ENCODE data around the gene CRIM1.

Gene CRIM1

DNA sequence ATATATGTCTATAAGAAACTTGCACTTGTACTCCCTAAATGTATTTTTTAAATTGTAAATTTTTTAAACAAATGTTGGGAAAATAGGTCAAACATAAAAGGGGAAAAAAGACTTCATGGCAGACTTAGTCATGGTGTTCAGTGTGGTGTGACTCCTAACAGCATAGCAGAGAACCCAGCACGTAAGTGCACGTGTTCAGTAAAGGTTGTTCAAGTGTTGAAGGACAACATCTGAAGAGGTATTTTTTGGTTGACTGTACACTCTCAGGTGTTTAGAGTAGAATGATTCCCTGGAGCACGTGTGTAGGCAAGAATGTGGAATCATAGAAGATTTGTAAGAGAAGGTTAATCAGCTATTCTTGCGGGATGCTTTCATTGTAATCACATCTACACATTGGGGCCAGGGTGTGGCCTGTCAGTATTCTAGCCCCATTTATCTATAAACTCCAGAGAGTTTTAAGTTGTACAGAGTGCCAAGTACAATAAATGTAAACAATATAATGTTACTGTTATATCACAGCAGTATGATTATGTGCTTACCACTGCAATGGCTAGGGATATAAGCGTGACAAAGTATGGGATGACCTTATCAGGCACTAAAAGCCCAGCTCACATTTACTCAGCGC lies 106.8 kb downstream of the CRIM1 start:
- no peak for DNase-seq

DNA sequence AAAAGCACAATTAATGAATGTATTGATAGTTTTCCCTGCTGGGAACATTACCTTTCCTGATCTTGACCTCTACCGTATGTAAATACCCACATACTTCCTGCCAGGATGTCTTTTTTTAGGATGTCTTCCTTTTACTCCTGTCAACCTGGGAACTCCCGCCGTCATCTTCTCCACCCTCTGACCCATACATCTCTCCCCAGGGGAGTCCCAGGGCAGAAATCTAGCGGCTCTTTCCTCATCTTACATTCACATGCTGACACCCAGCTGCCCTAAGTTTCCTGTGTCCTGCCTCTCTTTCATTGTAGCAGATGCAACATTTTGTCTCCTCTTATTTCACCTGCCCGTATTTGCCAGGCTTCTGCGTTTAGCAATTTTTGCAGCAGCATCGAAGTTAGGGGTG lies 107.8 kb downstream of the CRIM1 start:
- DNase-seq: no peak

DNA sequence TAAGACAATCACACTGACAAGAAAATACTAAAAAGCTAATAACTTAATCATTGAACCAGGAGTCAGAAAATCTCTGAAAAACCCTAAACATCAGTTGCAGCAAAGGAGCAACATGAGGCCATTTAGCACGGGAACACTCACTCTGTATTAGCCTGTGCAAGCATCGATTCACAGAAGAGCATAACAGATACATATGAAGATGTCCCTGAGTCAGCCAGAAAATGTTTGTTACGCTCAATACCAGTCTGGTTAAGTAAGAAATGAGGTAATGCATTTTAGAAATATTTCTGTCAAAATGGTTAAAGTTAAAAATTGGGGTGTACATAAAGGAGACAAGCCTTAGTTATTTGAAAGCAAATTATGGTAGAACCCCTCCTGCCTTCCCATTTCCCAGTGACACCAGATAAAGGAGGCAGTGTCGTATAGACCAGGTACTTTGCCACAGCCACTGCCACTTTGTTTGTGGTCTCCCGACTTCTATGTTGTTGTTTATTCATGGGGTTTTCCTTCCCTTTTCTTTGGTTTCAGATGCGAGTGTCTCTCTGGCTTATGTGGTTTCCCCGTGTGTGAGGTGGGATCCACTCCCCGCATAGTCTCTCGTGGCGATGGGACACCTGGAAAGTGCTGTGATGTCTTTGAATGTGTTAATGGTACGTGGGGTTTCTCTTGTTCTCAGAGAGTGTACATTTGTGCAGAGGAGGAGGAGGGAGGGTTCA lies 108.6 kb downstream of the CRIM1 start:
- no peak for DNase-seq

DNA sequence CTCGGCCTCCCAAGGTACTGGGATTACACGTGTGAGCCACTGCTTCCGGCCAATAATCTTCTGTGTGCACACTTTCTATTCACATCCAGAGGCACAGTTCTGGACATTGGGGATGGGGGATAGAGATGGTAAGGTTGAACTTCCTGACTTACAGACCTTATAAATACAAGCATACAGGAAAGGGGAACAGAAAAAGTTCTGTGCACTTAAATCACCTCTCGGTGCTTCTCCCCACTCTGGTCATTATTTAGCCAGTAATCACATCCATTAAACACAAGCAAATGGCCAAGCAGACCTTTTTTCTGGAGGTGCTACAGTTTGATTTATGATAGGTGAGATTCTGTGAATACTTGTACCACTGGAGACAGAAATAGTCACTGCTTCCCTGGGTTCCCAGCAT lies 110.6 kb downstream of the CRIM1 start:
- DNase-seq: no peak

DNA sequence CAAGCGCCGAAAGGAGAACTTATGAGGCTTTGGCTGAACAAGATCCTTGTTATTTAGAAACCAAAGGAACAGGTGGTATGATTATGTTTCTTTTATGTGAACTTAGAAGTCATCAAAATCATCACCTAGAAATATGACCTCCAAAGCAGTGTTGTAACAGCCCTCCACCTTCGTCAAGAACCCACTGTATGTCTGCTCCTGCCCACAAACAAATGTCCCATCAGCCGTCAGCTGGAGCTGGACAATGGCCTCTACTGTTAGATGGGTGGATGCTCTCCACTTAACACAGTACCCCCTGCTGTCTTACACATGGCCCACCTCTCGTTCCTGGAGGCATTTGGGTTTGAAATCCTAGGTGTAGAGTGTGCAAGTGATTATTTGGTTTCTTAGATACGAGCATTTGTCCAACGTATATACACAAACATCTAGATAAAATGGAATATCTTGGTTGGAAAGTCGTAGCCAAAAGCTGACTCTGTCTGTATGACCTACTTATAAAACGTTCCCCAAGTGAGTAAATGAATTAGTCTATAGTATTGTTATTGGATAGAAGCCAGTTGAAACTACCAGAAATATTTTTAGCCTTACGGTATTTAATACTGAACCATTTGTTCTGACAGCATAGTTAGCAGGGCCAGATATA lies 113.0 kb downstream of the CRIM1 start:
- no peak for DNase-seq

DNA sequence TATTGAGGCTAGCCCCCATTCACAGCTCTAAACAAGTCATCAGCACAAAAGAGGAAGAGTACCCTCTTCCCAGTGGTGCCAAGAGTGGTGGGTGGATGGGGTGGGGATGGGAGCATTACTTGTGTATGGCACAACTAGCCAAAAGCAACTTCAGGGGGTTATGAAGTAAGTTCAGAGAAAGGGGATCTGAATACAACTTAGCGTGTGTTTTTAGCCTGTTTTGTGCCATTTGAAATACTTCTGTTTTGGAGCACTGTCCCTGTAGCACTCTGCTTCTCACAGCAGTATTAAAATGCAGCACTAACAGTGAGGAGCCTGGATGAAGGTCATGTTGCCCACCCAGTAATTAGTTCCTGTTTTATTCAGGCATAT lies 113.5 kb downstream of the CRIM1 start:
- DNase-seq: no peak

DNA sequence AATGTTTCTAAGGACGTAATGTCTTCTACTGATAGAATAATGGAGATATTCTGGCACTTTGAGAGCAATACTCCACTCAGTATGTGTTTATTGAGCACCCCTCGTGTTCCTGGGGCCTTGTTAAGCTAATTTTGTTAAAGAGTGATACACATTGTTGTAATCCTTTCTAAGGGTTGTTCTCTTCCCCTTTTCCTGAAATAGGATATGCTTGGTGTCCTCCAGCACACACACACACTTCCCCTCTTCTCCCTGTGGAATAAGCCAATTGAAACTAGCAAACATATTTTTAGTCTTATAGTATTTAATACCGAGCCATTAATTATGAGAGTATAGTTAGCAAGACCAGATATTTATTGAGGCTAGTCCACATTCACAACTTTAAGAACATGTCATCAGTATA lies 114.1 kb downstream of the CRIM1 start:
- DNase-seq: no peak

DNA sequence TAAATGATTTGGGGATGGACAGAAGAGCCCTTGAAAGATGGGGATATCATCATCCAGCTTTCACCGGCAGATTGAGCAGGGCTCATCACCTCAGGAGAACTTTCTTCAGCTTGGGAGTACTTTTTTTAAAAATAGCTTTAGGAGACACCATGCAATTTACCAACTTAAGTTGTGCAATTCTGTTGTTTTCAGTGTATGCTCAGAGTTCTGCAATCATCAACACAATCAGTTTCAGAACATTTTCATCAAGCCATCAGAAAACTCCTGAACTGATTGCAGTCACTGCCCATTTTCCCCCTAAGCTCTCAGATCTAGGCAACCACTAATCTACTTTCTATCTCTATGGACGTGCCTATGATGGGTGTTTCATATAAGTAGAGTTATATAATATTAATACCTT lies 117.7 kb downstream of the CRIM1 start:
- DNase-seq: no peak

DNA sequence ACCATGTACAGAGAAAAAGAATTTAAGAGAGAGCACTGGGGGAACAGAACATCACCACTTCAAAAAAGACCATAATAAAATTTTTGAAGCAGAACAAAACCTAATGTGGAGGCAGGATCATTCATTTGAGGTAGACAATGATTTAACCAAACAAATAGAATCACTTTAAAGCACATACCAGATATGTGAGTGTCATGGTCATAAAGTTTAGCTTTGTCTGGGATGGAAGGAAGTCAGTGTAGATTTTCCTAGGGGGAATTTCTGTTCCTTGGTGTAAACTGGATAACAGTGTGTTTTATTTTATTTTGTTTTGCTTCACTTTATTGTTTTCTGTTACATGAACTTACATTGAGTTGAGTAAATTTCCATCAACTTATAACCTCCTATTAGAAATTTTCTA lies 120.8 kb downstream of the CRIM1 start:
- DNase-seq: no peak

DNA sequence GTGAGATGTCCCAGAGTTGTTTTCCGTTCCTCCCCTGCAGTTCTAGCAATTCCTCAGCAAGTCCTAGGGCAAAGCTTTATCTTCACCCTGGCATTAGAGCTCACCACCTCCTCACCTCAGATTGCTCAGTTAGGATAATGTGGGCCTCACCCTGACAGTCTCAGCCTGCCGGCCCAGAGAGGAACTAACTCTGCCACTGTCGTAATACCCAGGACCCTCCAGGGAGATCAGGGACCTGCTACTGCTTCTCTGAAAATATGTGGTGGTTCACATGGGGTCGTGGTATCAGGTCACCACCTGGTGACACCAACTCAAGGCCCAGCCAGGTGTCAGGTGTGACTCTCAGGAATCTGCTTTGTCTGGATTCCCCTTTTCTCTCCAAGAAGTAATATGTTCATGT lies 121.7 kb downstream of the CRIM1 start:
- no peak for DNase-seq

DNA sequence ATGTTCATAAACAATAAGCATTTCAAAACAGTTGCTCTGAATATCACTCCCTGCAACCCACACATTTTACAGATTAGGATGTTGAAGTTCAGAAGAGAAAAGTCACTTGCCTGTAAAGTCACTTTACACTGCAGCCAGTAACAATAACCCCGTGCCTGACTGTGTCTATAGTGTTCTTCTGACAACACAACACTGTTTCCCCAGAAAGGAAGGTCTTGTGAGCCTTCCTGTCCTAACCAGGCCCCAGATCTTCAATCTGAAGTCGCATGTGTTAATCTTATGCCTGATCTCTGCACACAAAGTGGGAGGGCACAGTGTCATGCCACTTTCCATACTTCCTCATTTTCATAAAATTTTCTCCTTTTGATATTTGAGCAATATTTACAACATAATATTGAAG lies 122.2 kb downstream of the CRIM1 start:
- no peak for DNase-seq

DNA sequence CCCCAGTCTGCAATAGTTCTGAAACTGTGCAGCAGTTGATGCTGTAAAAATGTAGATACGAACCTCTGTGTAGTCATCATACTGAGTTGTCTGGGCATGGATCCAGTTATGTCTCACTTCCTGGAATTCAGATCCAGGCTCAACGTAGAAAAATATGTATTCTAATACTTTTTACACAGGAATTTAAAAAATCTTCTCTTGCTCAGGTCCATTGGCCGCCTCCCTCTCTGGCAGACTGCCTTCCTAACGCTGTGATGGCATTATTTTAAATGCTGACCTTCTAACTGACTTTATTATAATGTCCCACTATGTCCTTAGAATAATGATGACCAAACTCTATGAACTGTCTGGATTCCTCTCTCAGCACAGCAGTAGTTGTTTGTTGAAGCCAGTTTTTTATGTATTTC lies 122.8 kb downstream of the CRIM1 start:
- no peak for DNase-seq

DNA sequence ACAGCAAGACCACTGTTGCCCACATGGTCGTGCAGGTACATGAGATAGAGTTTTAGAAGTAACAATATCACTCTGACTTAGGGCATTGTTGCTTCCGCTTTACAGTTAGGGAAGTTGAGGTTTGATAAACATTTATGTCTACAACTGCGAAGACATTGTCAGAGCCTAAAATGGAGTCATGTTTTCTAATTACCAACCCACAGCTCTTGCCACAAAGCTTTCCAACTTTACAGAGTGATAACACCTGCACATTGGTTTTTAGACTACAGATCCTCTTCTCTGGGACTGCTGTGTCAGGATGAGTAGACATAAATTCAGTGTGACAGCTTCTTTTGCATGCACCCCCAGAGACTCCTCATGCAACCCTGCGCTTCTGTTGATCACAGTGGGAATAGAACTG lies 123.4 kb downstream of the CRIM1 start:
- no peak for DNase-seq

DNA sequence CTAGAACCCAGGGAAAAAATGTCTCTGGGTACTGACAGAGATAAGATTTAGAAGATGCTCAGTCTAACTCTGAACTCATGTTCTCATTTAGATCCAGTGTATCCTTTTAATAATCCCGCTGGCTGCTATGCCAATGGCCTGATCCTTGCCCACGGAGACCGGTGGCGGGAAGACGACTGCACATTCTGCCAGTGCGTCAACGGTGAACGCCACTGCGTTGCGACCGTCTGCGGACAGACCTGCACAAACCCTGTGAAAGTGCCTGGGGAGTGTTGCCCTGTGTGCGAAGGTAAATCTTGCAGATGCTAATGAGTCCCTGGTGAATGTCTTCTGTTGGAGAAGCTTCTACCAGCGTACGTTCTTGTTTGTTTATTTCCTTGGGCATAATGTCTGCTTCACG lies 123.8 kb downstream of the CRIM1 start:
- no peak for DNase-seq

DNA sequence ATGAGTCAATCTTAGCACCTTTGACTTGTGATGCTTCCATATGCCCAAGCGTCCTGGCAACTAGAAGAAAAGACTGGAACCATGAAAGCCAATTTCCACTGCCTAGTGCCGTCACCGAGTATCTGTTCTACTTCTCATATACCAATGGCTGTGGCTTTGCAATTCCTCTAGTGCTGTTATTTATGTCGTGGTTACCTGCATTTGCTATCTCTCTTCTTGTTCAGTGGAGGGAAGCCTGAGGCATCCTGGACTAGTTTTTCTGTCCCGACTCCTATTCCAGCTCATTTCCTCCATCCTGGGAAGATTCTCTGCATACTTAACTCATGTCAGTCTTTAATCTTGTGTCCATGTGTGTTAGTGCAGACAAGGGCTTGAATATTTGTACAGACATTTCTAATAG lies 124.5 kb downstream of the CRIM1 start:
- DNase-seq: no peak

DNA sequence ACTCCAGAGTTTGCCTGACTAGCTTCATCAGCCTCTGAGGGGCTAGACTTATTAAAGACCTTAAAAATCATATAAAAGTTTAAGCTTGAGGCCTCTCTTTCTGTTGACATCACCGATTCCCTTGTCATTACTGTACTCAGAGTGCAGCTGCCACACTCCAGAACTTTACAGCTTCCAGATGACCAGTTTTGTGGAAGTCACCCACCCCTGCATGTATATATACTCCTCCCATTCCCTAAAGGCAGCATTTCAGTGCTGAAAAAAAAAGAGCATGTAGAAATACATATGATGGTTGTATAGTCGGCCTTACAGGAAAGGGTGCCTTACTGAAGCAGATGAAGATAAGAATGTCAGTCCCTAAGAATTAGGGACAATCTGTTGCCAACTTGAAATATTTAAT lies 125.1 kb downstream of the CRIM1 start:
- DNase-seq: no peak

DNA sequence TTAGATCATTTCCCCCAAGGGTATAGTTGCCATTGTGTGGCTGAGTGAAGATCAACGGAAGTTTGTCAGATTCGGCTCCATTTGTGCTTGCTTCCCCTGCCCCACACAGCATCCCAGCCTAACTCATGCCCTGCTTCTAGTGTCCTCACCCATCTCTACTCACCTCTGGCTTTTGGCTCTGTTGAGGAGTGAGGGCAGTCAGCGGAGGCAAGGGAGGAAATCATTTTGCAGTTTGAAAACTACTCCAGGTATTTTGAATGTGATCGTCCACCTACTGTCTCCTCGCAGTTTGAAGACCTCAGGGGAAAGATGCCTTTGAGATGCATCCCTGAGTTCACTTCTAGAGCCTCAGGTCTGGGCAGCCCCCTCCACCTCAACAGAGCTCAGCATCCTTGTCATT lies 126.1 kb downstream of the CRIM1 start:
- DNase-seq: no peak

DNA sequence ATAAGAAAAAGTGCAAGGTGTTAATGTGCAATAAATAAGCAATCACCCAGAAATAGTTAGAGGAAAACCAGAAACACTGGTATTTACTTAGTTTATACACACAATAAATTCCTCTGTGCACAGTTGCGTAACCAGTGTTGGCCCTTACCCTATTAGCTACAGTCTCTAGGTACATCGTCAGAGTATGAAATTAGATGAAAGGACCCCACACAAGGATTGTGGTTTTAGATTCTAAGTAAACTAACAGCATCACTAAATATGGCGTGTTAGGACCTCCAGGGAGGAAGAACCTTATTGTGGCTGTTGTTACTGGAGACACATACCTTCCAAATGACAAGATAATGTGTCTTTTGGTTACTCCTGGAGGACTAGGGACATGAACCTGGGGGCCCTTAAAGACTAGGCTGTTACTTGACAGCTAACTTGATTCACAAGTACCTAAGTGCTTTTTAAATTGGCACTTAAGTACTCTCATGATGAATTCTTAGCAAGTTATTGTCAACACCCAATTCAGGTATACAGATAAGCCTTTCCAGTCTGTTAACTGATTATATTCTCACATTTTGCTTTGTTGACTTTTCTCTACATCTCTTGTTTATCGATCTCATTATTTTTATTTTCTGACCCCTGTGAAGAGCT lies 127.1 kb downstream of the CRIM1 start:
- no peak for DNase-seq

DNA sequence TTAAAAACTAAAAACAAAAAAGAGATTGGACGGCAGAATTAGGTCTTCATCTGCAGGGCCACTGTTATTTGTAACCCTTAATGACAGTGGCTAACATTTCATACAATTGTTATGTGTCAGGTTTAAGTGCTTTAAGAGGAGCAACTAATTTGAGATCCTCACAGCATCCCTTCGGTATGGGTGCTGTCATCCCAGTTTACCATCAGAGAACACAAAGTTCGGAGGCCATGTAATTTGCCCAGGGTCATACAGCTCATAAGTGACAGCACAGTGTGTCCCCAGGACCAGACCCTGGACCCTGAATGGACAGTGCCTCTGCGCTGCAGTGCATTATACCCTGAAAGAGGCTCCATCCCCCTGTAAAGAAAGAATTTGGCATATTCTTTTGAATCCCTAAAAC lies 127.7 kb downstream of the CRIM1 start:
- DNase-seq: no peak

DNA sequence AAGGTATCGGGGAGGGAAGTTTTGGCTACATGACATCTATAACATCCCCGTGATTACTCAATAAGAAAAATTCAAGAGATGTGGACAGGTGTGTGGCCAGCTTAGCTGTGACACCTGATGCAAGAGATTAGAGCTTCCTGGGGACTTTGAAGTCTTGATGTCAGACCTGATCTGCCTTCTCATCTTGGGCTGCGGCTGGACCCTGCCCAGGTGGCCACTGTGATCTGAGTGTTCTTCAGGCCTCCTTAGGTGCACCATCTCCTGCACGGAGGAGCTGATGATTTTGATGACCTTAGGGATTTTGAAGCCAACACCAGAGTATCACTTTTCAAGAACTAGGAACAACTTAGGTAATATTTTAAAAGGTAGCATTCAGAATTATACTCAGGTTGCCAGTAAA lies 128.9 kb downstream of the CRIM1 start:
- DNase-seq: no peak

DNA sequence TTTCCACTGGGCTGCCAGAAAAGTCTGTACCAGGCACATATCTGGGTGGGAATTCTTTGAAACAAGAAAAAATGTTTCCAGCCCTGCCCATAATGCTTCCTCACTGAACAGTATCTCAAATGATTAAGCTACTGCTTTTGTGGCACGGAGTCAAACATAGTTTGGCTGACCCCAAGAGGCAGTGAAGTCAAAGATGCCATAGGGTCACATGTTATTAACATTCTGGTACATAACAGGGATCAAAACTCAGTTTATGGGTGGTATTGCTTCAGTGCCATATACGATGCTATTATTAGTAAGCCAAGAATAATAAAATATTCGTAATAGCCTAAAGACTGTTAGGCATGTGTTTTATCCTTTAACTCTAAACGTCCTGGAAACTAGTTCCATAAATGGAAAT lies 129.9 kb downstream of the CRIM1 start:
- no peak for DNase-seq

DNA sequence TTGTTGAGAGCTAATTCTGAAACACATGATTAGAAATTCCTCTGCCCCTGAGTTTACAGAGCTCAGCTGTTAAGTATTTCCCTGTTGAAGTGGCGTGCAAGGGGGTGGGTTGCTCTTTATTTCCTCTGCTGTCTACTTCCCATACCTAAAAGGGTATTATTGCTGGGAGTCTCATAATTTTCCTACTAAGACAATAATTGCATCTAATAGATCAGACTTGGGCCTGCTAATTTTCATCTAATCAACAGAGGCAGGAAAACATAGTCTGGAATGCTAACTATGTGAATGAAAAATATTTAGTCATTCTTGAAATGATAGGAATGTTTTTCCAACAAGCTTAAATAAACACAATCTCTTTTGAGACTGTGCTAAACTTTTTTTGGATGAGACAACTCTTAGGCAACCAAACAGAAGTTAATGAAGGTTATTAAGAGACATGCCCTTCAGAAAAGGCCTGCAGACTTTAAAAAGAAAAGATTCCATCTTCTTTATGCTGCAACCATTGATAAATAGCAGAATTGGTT lies 131.0 kb downstream of the CRIM1 start:
- DNase-seq: no peak

DNA sequence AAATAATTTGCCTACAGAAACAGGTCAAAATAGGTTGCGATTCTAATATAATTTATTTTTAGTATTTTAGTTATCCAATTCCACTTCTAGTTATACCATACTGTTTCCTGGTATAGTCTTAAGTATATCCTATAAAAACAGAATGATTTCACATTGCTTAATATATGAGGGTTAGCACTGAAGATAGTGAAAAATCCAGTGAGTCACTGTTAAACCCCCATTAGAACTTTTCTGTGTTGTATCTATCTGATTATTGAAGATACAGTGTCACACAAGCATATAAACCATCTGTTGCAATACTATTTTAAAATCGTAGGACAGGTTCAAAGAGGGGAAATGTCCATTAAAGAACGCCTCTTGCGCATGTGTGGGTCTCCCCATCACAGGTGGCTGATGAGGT lies 132.4 kb downstream of the CRIM1 start:
- DNase-seq: no peak

DNA sequence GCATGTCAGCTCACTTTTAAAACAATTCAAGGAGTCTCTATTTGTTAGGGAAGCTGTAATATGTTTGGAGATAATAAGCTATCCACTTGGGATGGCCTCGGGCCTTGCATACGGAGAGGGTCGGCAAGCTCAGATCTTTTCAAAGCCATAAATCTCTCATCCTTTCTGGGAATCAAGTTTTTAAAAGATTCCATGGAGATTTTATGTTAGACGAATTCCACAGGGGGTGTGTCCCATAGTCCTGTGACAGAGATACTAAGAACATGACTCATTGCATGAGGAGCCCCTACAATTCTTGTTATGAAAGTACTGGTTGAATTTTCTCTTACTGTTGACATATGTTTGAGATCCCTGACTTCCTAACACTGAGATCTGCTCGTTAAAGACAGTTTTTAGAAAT lies 133.7 kb downstream of the CRIM1 start:
- no peak for DNase-seq
